Gastroesophageal sphincter (tissue), 4 donors: ENCODE data around the gene POMC. TPM values are rescaled to one million over a fixed set of nuclear protein-coding genes. Genes with fewer than 3 reads are reported as not detected.

ENCODE experiments used
- ATAC-seq: fragments of 150-250 bp; one replicate; pipeline ENCODE4 v1.9.1; 2016; ENCODE audit warnings: mild to moderate bottlenecking, moderate library complexity
- H3K27ac ChIP-seq, 4 donors: fragments of 200-600 bp; sonication (generic) in 3 of 4; 1 replicate in 3 of 4; 2 replicates in 1 of 4; pipeline ENCODE4 v1.5.1; 2016 to 2019
- H3K27me3 ChIP-seq: fragments of 200-600 bp; sonication (generic); one replicate; pipeline ENCODE4 v1.5.1; 2019
- H3K36me3 ChIP-seq, 2 donors: fragments of 200-600 bp; sonication (generic); one replicate each; pipeline ENCODE4 v1.5.1; 2019; ENCODE audit warnings: control low read depth in 1 of 2
- H3K4me1 ChIP-seq, 3 donors: fragments of 200-600 bp; sonication (generic); 1 replicate in 2 of 3; 2 replicates in 1 of 3; pipeline ENCODE4 v1.5.1; 2016 to 2019; ENCODE audit warnings: control low read depth in 2 of 3
- H3K4me3 ChIP-seq, 2 donors: fragments of 200-600 bp; sonication (generic); one replicate each; pipeline ENCODE4 v1.5.1; 2019; ENCODE audit warnings: mild to moderate bottlenecking in 1 of 2, moderate library complexity in 1 of 2
- H3K9me3 ChIP-seq, 3 donors: fragments of 200-600 bp; sonication (generic); one replicate each; pipeline ENCODE4 v1.5.1; 2017 to 2019; ENCODE audit warnings: control low read depth in 2 of 3
- CTCF ChIP-seq, 4 experiments: fragments of 200-600 bp in 2 of 4; fragments of 450-650 bp in 2 of 4; sonication (generic) in 1 of 4; IDR thresholded peaks; one replicate each; pipeline ENCODE4 v1.5.1; 2017 to 2019; ENCODE audit warnings: antibody characterized with exemption in 4 of 4, mild to moderate bottlenecking in 2 of 4, moderate library complexity in 2 of 4
- EP300 ChIP-seq: sonication (generic); formaldehyde crosslinking; IDR thresholded peaks from one replicate; pipeline ENCODE4 v1.6.1; 2017; ENCODE audit warnings: antibody characterized with exemption, mild to moderate bottlenecking
- POLR2A ChIP-seq, 2 donors: fragments of 450-650 bp; IDR thresholded peaks; one replicate each; pipeline ENCODE4 v1.6.1; 2017; ENCODE audit warnings: antibody characterized with exemption in 2 of 2, mild to moderate bottlenecking in 2 of 2, moderate library complexity in 1 of 2
- POLR2AphosphoS5 ChIP-seq: sonication (generic); formaldehyde crosslinking; IDR thresholded peaks from one replicate; pipeline ENCODE4 v1.6.1; 2017; ENCODE audit warnings: antibody characterized with exemption
- WGBS, 2 donors: methylation state at CpG; one replicate each; pipeline ENCODE4 v1.1.5; 2018; ENCODE audit warnings: low coverage in 1 of 2; 5-methylcytosine and 5-hydroxymethylcytosine counted together
- total RNA-seq, 4 donors: library from RNA; depleted of rRNA; stranded (reverse); fragments of >200 nt; gene quantifications; one replicate each; pipeline ENCODE4 v1.1.0, GENCODE V29; 2016

The POMC gene
- total RNA-seq, 4 donors from 2014 or later, result 2.5 to 24.4 (median 5.4) TPM

- WGBS, 2 donors, result 86 to 91% methylated on average over 6 to 8 of the region's 9 CpGs
- ATAC-seq, result no peak
These were observed 26.3 kb upstream of the POMC start for GRCh38 chr2:25194576-25195122.

GRCh38 chr2:25190536-25190935 is 22.2 kb upstream of the POMC start:
- no peak overlapping the region for H3K27ac ChIP-seq
- H3K4me3 ChIP-seq, result no peak overlapping the region
- no peaks in the 10 kb centered on the region for H3K27me3 ChIP-seq
- TF ChIP-seq POLR2A (IDR thresholded peaks at IDR 0.05), result no peak
- no peak for TF ChIP-seq EP300
- TF ChIP-seq POLR2AphosphoS5, result no peak
- no peak for TF ChIP-seq CTCF (IDR thresholded peaks at IDR 0.05)
- WGBS, 2 donors, result 75 to 91% methylated on average over 5 of the region's 5 CpGs
- ATAC-seq, result no peak
- H3K9me3 ChIP-seq, result no peaks in the 10 kb centered on the region
- H3K36me3 ChIP-seq, result no peaks in the 10 kb centered on the region
- H3K4me1 ChIP-seq, result no peaks in the 10 kb centered on the region

More at GRCh38 chr2:25194576-25195122, 26.3 kb upstream of the POMC start:
- Histone ChIP-seq H3K27me3 (no peaks in the 10 kb centered on the region), H3K27ac (no peak overlapping the region), H3K4me1 (peaks cover 0 to 10% (median 0%) of the 10 kb centered on the region in 3 donors), H3K9me3 (no peaks in the 10 kb centered on the region), H3K4me3 (no peak overlapping the region), H3K36me3 (no peaks in the 10 kb centered on the region)
- TF ChIP-seq EP300 (no peak), POLR2A (IDR thresholded peaks at IDR 0.05) (no peak), POLR2AphosphoS5 (no peak), CTCF (IDR thresholded peaks at IDR 0.05) (no peak)

- H3K4me1 ChIP-seq, result no peaks in the 10 kb centered on the region
- ATAC-seq, result no peak
- no peak overlapping the region for H3K27ac ChIP-seq
- WGBS, 2 donors, result 83 to 89% methylated on average over 3 to 4 of the region's 4 CpGs
- no peak for TF ChIP-seq POLR2AphosphoS5
- TF ChIP-seq POLR2A (IDR thresholded peaks at IDR 0.05), result no peak
- no peak for TF ChIP-seq CTCF (IDR thresholded peaks at IDR 0.05)
- no peaks in the 10 kb centered on the region for H3K36me3 ChIP-seq
- no peaks in the 10 kb centered on the region for H3K27me3 ChIP-seq
- H3K9me3 ChIP-seq, result no peaks in the 10 kb centered on the region
- H3K4me3 ChIP-seq, result no peak overlapping the region
These were observed 20.0 kb upstream of the POMC start for GRCh38 chr2:25188405-25188804.

GRCh38 chr2:25187729-25188350 is 19.5 kb upstream of the POMC start:
- Histone ChIP-seq H3K4me1 (no peaks in the 10 kb centered on the region), H3K36me3 (no peaks in the 10 kb centered on the region), H3K27me3 (no peaks in the 10 kb centered on the region), H3K27ac (no peak overlapping the region), H3K9me3 (no peaks in the 10 kb centered on the region), H3K4me3 (no peak overlapping the region)
- TF ChIP-seq POLR2A (IDR thresholded peaks at IDR 0.05) (no peak), EP300 (no peak), CTCF (IDR thresholded peaks at IDR 0.05) (no peak), POLR2AphosphoS5 (no peak)
- no peak for ATAC-seq
- 77 to 100% methylated on average over 1 to 7 of the region's 11 CpGs for WGBS, 2 donors

- no peaks in the 10 kb centered on the region for H3K36me3 ChIP-seq
- H3K4me1 ChIP-seq, result no peaks in the 10 kb centered on the region
- H3K27me3 ChIP-seq, result peaks cover 2% of the 10 kb centered on the region
- 41 to 54% methylated on average over 4 to 5 of the region's 5 CpGs for WGBS, 2 donors
- H3K9me3 ChIP-seq, result peaks cover 0 to 11% (median 0%) of the 10 kb centered on the region in 3 donors
- no peak for ATAC-seq
- TF ChIP-seq EP300 (no peak), POLR2A (IDR thresholded peaks at IDR 0.05) (no peak), POLR2AphosphoS5 (no peak)
- H3K27ac ChIP-seq, result no peak overlapping the region
- H3K4me3 ChIP-seq, result no peak overlapping the region
These were observed 15.9 kb upstream of the POMC start for GRCh38 chr2:25184254-25184653.
